Neural progenitor cell (in vitro differentiated cells): ENCODE measurements around the gene LPCAT2. TPM values are rescaled to one million over a fixed set of nuclear protein-coding genes. Genes with fewer than 3 reads are reported as not detected.
A peak's percentile ranks its signal among the peaks of the same experiment; 100 is the strongest.

Source experiments
- DNase-seq: peaks from one replicate; pipeline ENCODE4 v3.0.0-alpha.2; 2016; ENCODE audit warnings: low spot score
- H2AFZ ChIP-seq: fragments of 200-600 bp; sonication (generic); replicated peaks from 2 replicates; pipeline ENCODE4 v1.6.1; 2016; ENCODE audit warnings: antibody characterized with exemption
- H3F3A ChIP-seq: fragments of 200-600 bp; sonication (generic); 2 replicates; pipeline ENCODE4 v1.6.1; 2016; ENCODE audit warnings: antibody characterized with exemption, low read depth
- H3K27ac ChIP-seq: fragments of 200-600 bp; sonication (generic); 2 replicates; pipeline ENCODE4 v1.5.1; 2016; ENCODE audit warnings: mild to moderate bottlenecking
- H3K27me3 ChIP-seq: fragments of 200-600 bp; sonication (generic); 2 replicates; pipeline ENCODE4 v1.6.1; 2016; ENCODE audit warnings: mild to moderate bottlenecking, moderate library complexity
- H3K36me3 ChIP-seq: fragments of 200-600 bp; sonication (generic); 2 replicates; pipeline ENCODE4 v1.5.1; 2016
- H3K4me1 ChIP-seq: fragments of 200-600 bp; sonication (generic); 2 replicates; pipeline ENCODE4 v1.6.1; 2016; ENCODE audit warnings: mixed run types
- H3K4me2 ChIP-seq: fragments of 200-600 bp; sonication (generic); 2 replicates; pipeline ENCODE4 v1.6.1; 2016
- H3K4me3 ChIP-seq: fragments of 200-600 bp; sonication (generic); 2 replicates; pipeline ENCODE4 v1.5.1; 2016
- H3K79me2 ChIP-seq: fragments of 200-600 bp; sonication (generic); 2 replicates; pipeline ENCODE4 v1.6.1; 2016; ENCODE audit warnings: low read depth
- H3K9ac ChIP-seq: fragments of 200-600 bp; sonication (generic); 2 replicates; pipeline ENCODE4 v1.6.1; 2016
- H3K9me3 ChIP-seq: fragments of 200-600 bp; sonication (generic); 2 replicates; pipeline ENCODE4 v1.5.1; 2016; ENCODE audit warnings: low read depth
- H4K20me1 ChIP-seq: fragments of 200-600 bp; sonication (generic); 2 replicates; pipeline ENCODE4 v1.6.1; 2016; ENCODE audit warnings: low read depth
- H3K27ac Mint-ChIP-seq: 3 replicates; pipeline ENCODE4 v1.8.0; 2021; ENCODE audit warnings: mixed read lengths
- H3K27me3 Mint-ChIP-seq: 2 replicates; pipeline ENCODE4 v1.8.0; 2022; ENCODE audit warnings: low read depth, mild to moderate bottlenecking, inconsistent platforms, moderate library complexity, mixed read lengths; ENCODE audit not compliant: insufficient read depth
- H3K36me3 Mint-ChIP-seq: 3 replicates; pipeline ENCODE4 v1.8.0; 2021; ENCODE audit warnings: mixed read lengths
- H3K4me1 Mint-ChIP-seq: 3 replicates; pipeline ENCODE4 v1.8.0; 2021; ENCODE audit warnings: mixed read lengths
- H3K4me3 Mint-ChIP-seq: 3 replicates; pipeline ENCODE4 v1.8.0; 2021; ENCODE audit warnings: mild to moderate bottlenecking, moderate library complexity, mixed read lengths
- H3K9me3 Mint-ChIP-seq: 3 replicates; pipeline ENCODE4 v1.8.0; 2020; ENCODE audit warnings: mixed read lengths
- EZH2 ChIP-seq: fragments of 200-600 bp; sonication (generic); IDR thresholded peaks from 2 replicates; pipeline ENCODE4 v1.6.1; 2017; ENCODE audit warnings: antibody characterized with exemption, mild to moderate bottlenecking, moderate library complexity
- EZH2phosphoT487 ChIP-seq: fragments of 200-600 bp; sonication (generic); IDR thresholded peaks from 2 replicates; pipeline ENCODE4 v1.6.1; 2017; ENCODE audit warnings: antibody characterized with exemption
- total RNA-seq: library from RNA; depleted of rRNA; stranded (reverse); fragments of >200 nt; gene quantifications from 2 replicates; pipeline ENCODE4 v1.2.3, GENCODE V29; 2015; ENCODE audit warnings: low replicate concordance
- TF ChIP-seq, protein P1 (sequence below): fragments of 200-600 bp; sonication (generic); IDR thresholded peaks from 2 replicates; pipeline ENCODE4 v1.5.1; 2017; ENCODE audit warnings: antibody characterized with exemption, mild to moderate bottlenecking

Gene LPCAT2
- total RNA-seq, 1 donor from 2014 or later, result 14.2 TPM

DNA sequence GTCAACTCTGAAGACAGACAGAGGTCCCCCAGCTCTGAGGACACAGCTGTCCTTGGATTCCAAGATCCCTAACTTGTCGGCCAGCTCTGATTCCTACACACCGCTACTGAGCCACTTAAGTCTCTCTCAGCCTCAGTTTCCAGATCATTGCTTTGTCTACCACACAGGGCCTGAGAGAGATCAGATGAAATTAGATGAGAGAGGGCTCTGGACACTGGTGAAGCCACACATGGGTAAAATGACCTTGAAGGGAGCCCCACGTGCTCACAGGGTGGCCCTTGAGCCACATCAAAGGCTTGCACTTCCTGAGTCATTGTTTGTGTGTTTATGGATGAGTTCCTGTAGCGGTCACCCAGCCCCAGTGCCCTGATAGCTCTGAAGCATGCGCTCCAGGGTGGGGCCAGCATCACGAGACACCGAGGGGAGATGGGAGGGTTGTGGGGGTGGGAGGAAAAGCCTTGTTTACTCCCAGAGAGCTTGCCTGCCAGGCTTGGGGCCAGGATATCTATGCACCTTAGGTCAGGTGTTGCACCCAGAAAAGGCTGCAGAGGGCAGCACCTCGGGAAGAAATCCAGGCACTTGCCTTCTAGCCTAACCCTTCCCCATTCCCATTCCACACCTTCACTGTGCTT, 114.2 kb downstream of the LPCAT2 start:
- Histone ChIP-seq H3K79me2 (no peaks in the 10 kb centered on the region), H4K20me1 (no peaks in the 10 kb centered on the region), H3K4me3 (no peak overlapping the region), H3K9me3 (no peaks in the 10 kb centered on the region), H2AFZ (peak overlapping the region; percentile 68), H3F3A (no peaks in the 10 kb centered on the region), H3K36me3 (no peaks in the 10 kb centered on the region), H3K9ac (no peak overlapping the region), H3K4me1 (no peaks in the 10 kb centered on the region), H3K27me3 (no peaks in the 10 kb centered on the region), H3K27ac (no peak overlapping the region), H3K4me2 (no peak overlapping the region)
- Mint-ChIP-seq H3K4me3 (no peak overlapping the region), H3K9me3 (peaks cover 6% of the 10 kb centered on the region), H3K36me3 (no peaks in the 10 kb centered on the region), H3K27me3 (peaks cover 6% of the 10 kb centered on the region), H3K27ac (no peak overlapping the region), H3K4me1 (no peaks in the 10 kb centered on the region)
- TF ChIP-seq, protein P1, sequence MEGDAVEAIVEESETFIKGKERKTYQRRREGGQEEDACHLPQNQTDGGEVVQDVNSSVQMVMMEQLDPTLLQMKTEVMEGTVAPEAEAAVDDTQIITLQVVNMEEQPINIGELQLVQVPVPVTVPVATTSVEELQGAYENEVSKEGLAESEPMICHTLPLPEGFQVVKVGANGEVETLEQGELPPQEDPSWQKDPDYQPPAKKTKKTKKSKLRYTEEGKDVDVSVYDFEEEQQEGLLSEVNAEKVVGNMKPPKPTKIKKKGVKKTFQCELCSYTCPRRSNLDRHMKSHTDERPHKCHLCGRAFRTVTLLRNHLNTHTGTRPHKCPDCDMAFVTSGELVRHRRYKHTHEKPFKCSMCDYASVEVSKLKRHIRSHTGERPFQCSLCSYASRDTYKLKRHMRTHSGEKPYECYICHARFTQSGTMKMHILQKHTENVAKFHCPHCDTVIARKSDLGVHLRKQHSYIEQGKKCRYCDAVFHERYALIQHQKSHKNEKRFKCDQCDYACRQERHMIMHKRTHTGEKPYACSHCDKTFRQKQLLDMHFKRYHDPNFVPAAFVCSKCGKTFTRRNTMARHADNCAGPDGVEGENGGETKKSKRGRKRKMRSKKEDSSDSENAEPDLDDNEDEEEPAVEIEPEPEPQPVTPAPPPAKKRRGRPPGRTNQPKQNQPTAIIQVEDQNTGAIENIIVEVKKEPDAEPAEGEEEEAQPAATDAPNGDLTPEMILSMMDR, result peak; percentile 58
- TF ChIP-seq EZH2, result no peak
- DNase-seq, result peak; percentile 50

DNA sequence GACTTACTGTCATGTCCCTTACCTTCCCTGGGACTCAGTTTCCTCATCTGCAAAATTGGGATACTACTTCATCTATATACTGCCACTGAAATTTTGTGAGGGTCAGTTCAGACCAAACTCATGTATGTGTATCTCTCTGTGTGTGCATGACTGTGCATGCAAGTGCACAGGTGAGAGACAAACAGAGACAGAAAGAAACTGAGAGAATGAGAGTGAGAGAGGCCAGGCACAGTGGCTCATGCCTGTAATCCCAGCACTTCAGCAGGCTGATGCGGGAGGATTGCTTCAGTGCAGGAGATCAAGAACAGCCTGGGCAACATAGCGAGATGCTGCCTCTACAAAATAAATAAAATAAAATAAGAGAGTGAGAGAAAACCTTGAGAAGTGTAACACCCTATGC, 114.8 kb downstream of the LPCAT2 start:
- no peak overlapping the region for H3K27ac ChIP-seq
- no peak overlapping the region for H3K4me3 ChIP-seq
- H3K9me3 Mint-ChIP-seq, result peaks cover 6% of the 10 kb centered on the region
- H2AFZ ChIP-seq, result no peak overlapping the region
- no peaks in the 10 kb centered on the region for H3K36me3 Mint-ChIP-seq
- H3K9me3 ChIP-seq, result no peaks in the 10 kb centered on the region
- no peaks in the 10 kb centered on the region for H4K20me1 ChIP-seq
- H3K9ac ChIP-seq, result no peak overlapping the region
- no peaks in the 10 kb centered on the region for H3K4me1 Mint-ChIP-seq
- H3K27me3 Mint-ChIP-seq, result peaks cover 6% of the 10 kb centered on the region
- no peaks in the 10 kb centered on the region for H3F3A ChIP-seq
- no peak overlapping the region for H3K4me3 Mint-ChIP-seq
- TF ChIP-seq EZH2phosphoT487, result no peak
- no peak for TF ChIP-seq EZH2
- TF ChIP-seq, protein P1, result no peak
- H3K4me1 ChIP-seq, result no peaks in the 10 kb centered on the region
- H3K4me2 ChIP-seq, result no peak overlapping the region
- H3K27ac Mint-ChIP-seq, result no peak overlapping the region
- no peaks in the 10 kb centered on the region for H3K36me3 ChIP-seq
- H3K27me3 ChIP-seq, result no peaks in the 10 kb centered on the region
- H3K79me2 ChIP-seq, result no peaks in the 10 kb centered on the region
- no peak for DNase-seq

DNA sequence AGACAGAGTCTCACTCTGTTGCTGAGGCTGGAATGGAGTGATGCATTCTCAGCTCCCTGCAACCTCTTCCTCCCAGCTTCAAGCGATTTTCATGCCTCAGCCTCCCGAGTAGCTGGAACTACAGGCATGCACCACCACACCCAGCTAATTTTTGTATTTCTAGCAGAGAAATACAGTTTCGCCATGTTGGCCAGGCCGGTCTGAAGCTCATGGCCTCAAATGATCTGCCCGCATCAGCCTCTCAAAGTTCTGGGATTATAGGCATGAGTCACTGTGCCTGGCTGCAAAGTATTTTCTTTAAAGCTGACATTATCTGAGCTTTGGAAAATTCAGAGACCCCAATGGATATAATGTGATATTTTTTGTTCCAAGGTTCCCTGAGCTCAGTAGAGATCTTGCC, 115.8 kb downstream of the LPCAT2 start:
- no peak overlapping the region for H3K4me3 Mint-ChIP-seq
- H3K27me3 Mint-ChIP-seq, result peaks cover 2% of the 10 kb centered on the region
- DNase-seq, result no peak
- Histone ChIP-seq H3K4me3 (no peak overlapping the region), H3K9ac (no peak overlapping the region), H3K27me3 (no peaks in the 10 kb centered on the region), H3K4me1 (no peaks in the 10 kb centered on the region), H3K27ac (no peak overlapping the region), H4K20me1 (no peaks in the 10 kb centered on the region), H3F3A (no peaks in the 10 kb centered on the region), H3K36me3 (no peaks in the 10 kb centered on the region), H2AFZ (no peak overlapping the region), H3K9me3 (no peaks in the 10 kb centered on the region), H3K79me2 (no peaks in the 10 kb centered on the region), H3K4me2 (no peak overlapping the region)
- no peak overlapping the region for H3K27ac Mint-ChIP-seq
- peaks cover 6% of the 10 kb centered on the region for H3K9me3 Mint-ChIP-seq
- no peaks in the 10 kb centered on the region for H3K36me3 Mint-ChIP-seq
- TF ChIP-seq, protein P1, result no peak
- TF ChIP-seq EZH2phosphoT487, result no peak
- no peak for TF ChIP-seq EZH2
- H3K4me1 Mint-ChIP-seq, result no peaks in the 10 kb centered on the region
